Testis (tissue), 2 donors: ENCODE data around the gene PARVG.

Experiments used
- POLR2A ChIP-seq: fragments of 450-650 bp; IDR thresholded peaks from one replicate; pipeline ENCODE4 v1.6.1; 2017; ENCODE audit warnings: antibody characterized with exemption, mild to moderate bottlenecking, moderate library complexity
- TF ChIP-seq, protein P1 (sequence below), 3 experiments: fragments of 450-650 bp in 2 of 3; fragments of 200-600 bp in 1 of 3; sonication (generic) in 1 of 3; IDR thresholded peaks; one replicate each; pipeline ENCODE4 v1.5.1; 2016 to 2019; ENCODE audit warnings: antibody characterized with exemption in 3 of 3, mild to moderate bottlenecking in 2 of 3, moderate library complexity in 1 of 3

DNA sequence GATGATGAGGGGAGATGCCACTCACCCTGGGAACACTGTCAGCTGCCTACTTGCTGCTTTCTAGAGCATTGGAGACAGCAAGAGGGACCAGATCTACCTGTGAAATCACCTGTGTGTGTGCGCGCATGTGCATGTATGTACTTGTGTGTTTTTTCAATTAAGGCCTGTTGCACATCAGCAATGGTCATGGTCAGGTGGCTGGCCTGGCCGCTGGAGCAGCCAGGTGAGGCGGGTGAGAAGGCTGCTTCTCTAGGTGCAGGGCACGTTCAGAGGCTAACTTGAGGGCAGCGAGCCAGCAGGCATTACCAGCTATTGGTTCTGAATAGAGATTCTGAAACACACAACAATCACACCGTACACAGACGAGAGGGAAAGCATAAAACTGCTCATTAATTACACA, 65.1 kb downstream of the PARVG start:
- TF ChIP-seq, protein P1, sequence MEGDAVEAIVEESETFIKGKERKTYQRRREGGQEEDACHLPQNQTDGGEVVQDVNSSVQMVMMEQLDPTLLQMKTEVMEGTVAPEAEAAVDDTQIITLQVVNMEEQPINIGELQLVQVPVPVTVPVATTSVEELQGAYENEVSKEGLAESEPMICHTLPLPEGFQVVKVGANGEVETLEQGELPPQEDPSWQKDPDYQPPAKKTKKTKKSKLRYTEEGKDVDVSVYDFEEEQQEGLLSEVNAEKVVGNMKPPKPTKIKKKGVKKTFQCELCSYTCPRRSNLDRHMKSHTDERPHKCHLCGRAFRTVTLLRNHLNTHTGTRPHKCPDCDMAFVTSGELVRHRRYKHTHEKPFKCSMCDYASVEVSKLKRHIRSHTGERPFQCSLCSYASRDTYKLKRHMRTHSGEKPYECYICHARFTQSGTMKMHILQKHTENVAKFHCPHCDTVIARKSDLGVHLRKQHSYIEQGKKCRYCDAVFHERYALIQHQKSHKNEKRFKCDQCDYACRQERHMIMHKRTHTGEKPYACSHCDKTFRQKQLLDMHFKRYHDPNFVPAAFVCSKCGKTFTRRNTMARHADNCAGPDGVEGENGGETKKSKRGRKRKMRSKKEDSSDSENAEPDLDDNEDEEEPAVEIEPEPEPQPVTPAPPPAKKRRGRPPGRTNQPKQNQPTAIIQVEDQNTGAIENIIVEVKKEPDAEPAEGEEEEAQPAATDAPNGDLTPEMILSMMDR (IDR thresholded peaks at IDR 0.05) = no peak
- no peak for TF ChIP-seq POLR2A
